Neural cell (in vitro differentiated cells): ENCODE measurements around the gene DHRS3. TPM values are rescaled to one million over a fixed set of nuclear protein-coding genes. Genes with fewer than 3 reads are reported as not detected.

Experiments used
- H2AFZ ChIP-seq: fragments of 200-600, 300-800 bp; sonication (generic), shearing (Covaris generic); 2 replicates; pipeline ENCODE4 v1.6.0; 2014; ENCODE audit warnings: low read depth, mild to moderate bottlenecking, antibody characterized with exemption, low read length, moderate library complexity
- H3F3A ChIP-seq: fragments of 200-600 bp; shearing (Covaris generic); 2 replicates; pipeline ENCODE4 v1.6.1; 2016; ENCODE audit warnings: mild to moderate bottlenecking, moderate library complexity, mixed read lengths, antibody characterized with exemption, low read length; ENCODE audit not compliant: insufficient read depth, poor library complexity, severe bottlenecking
- H3K27ac ChIP-seq: fragments of 200-600, 300-800 bp; sonication (generic), shearing (Covaris generic); 2 replicates; pipeline ENCODE4 v1.5.1; 2014; ENCODE audit warnings: mild to moderate bottlenecking, low read length, moderate library complexity
- H3K27me3 ChIP-seq: fragments of 300-800, 200-600 bp; sonication (generic), shearing (Covaris generic); 2 replicates; pipeline ENCODE4 v1.6.0; 2014; ENCODE audit warnings: mild to moderate bottlenecking, low read depth, low read length, moderate library complexity; ENCODE audit not compliant: insufficient read depth
- H3K36me3 ChIP-seq: fragments of 300-800, 200-600 bp; sonication (generic), shearing (Covaris generic); 2 replicates; pipeline ENCODE4 v1.5.1; 2014; ENCODE audit warnings: mild to moderate bottlenecking, antibody characterized with exemption, low read length, moderate library complexity; ENCODE audit not compliant: insufficient read depth
- H3K4me2 ChIP-seq: fragments of 300-800, 200-600 bp; sonication (generic), shearing (Covaris generic); 2 replicates; pipeline ENCODE4 v1.6.0; 2014; ENCODE audit warnings: mild to moderate bottlenecking, low read length
- H3K4me3 ChIP-seq: fragments of 300-800, 200-600 bp; sonication (generic), shearing (Covaris generic); 2 replicates; pipeline ENCODE4 v1.5.1; 2014; ENCODE audit warnings: mild to moderate bottlenecking, low read length, moderate library complexity
- H3K79me2 ChIP-seq: fragments of 200-600 bp; shearing (Covaris generic); replicated peaks from 2 replicates; pipeline ENCODE4 v1.6.0; 2014; ENCODE audit warnings: mild to moderate bottlenecking, low read length, moderate library complexity; ENCODE audit not compliant: insufficient read depth
- H3K9ac ChIP-seq: fragments of 300-800, 200-600 bp; sonication (generic), shearing (Covaris generic); 2 replicates; pipeline ENCODE4 v1.6.1; 2016; ENCODE audit warnings: mild to moderate bottlenecking, low read length, mixed read lengths
- H3K9me2 ChIP-seq: fragments of 200-600 bp; shearing (Covaris generic); 2 replicates; pipeline ENCODE4 v1.6.1; 2016; ENCODE audit warnings: mild to moderate bottlenecking, low read length, mixed read lengths; ENCODE audit not compliant: insufficient read depth
- H3K9me3 ChIP-seq: fragments of 200-600, 300-800 bp; sonication (generic), shearing (Covaris generic); 2 replicates; pipeline ENCODE4 v1.6.1; 2016; ENCODE audit warnings: mild to moderate bottlenecking, mixed run types, low read length, moderate library complexity, mixed read lengths
- H4K20me1 ChIP-seq: fragments of 200-600 bp; shearing (Covaris generic); 2 replicates; pipeline ENCODE4 v1.6.1; 2016; ENCODE audit warnings: mild to moderate bottlenecking, mixed run types; ENCODE audit not compliant: insufficient read depth
- EP300 ChIP-seq: fragments of 450-650 bp; conservative IDR thresholded peaks from 2 replicates; pipeline ENCODE4 v1.6.1; 2014; ENCODE audit warnings: antibody characterized with exemption, mild to moderate bottlenecking, moderate library complexity; ENCODE audit not compliant: poor library complexity, severe bottlenecking
- EZH2 ChIP-seq: fragments of 200-600, 300-800 bp; shearing (Covaris generic), sonication (generic); IDR thresholded peaks from 2 replicates; pipeline ENCODE4 v1.6.1; 2014; ENCODE audit warnings: antibody characterized with exemption, low read length, borderline replicate concordance, mild to moderate bottlenecking; ENCODE audit not compliant: insufficient read depth, poor library complexity, severe bottlenecking
- MXI1 ChIP-seq: fragments of 450-650 bp; conservative IDR thresholded peaks from 2 replicates; pipeline ENCODE4 v1.6.1; 2014; ENCODE audit warnings: antibody characterized with exemption, mild to moderate bottlenecking; ENCODE audit not compliant: poor library complexity, severe bottlenecking
- POLR2AphosphoS5 ChIP-seq: IDR thresholded peaks from 2 replicates; pipeline ENCODE4 v1.6.1; 2012
- RAD21 ChIP-seq: fragments of 450-650 bp; conservative IDR thresholded peaks from 2 replicates; pipeline ENCODE4 v1.6.1; 2014; ENCODE audit warnings: antibody characterized with exemption, mild to moderate bottlenecking, moderate library complexity
- SMC3 ChIP-seq: fragments of 450-650 bp; conservative IDR thresholded peaks from 2 replicates; pipeline ENCODE4 v1.6.1; 2014; ENCODE audit warnings: antibody characterized with exemption, mild to moderate bottlenecking, moderate library complexity; ENCODE audit not compliant: poor library complexity
- TAF1 ChIP-seq: IDR thresholded peaks from 2 replicates; pipeline ENCODE4 v1.6.1; 2012; ENCODE audit warnings: low read depth
- polyA plus RNA-seq: library from polyadenylated mRNA; depleted of rRNA; stranded (reverse); fragments of >200 nt; gene quantifications from 2 replicates; pipeline ENCODE4 v1.2.3, GENCODE V29; 2014
- TF ChIP-seq, protein P1 (sequence below): IDR thresholded peaks from 2 replicates; pipeline ENCODE4 v1.6.1; 2012; ENCODE audit warnings: borderline replicate concordance
- TF ChIP-seq, protein P2 (sequence below): fragments of 450-650 bp; IDR thresholded peaks from 2 replicates; pipeline ENCODE4 v1.5.1; 2014; ENCODE audit warnings: antibody characterized with exemption, mild to moderate bottlenecking, moderate library complexity; ENCODE audit not compliant: poor library complexity, severe bottlenecking

Gene DHRS3
- polyA plus RNA-seq, 1 donor from 2014 or later, result 0.22 TPM

- H3K4me2 ChIP-seq, result no peak overlapping the region
- no peak overlapping the region for H3K27ac ChIP-seq
- H3K4me3 ChIP-seq, result no peak overlapping the region
- no peaks in the 10 kb centered on the region for H3K79me2 ChIP-seq
- H3K9me2 ChIP-seq, result no peaks in the 10 kb centered on the region
- H4K20me1 ChIP-seq, result no peaks in the 10 kb centered on the region
- no peaks in the 10 kb centered on the region for H3K36me3 ChIP-seq
- H2AFZ ChIP-seq, result no peak overlapping the region
- H3F3A ChIP-seq, result no peaks in the 10 kb centered on the region
- TF ChIP-seq, protein P1, sequence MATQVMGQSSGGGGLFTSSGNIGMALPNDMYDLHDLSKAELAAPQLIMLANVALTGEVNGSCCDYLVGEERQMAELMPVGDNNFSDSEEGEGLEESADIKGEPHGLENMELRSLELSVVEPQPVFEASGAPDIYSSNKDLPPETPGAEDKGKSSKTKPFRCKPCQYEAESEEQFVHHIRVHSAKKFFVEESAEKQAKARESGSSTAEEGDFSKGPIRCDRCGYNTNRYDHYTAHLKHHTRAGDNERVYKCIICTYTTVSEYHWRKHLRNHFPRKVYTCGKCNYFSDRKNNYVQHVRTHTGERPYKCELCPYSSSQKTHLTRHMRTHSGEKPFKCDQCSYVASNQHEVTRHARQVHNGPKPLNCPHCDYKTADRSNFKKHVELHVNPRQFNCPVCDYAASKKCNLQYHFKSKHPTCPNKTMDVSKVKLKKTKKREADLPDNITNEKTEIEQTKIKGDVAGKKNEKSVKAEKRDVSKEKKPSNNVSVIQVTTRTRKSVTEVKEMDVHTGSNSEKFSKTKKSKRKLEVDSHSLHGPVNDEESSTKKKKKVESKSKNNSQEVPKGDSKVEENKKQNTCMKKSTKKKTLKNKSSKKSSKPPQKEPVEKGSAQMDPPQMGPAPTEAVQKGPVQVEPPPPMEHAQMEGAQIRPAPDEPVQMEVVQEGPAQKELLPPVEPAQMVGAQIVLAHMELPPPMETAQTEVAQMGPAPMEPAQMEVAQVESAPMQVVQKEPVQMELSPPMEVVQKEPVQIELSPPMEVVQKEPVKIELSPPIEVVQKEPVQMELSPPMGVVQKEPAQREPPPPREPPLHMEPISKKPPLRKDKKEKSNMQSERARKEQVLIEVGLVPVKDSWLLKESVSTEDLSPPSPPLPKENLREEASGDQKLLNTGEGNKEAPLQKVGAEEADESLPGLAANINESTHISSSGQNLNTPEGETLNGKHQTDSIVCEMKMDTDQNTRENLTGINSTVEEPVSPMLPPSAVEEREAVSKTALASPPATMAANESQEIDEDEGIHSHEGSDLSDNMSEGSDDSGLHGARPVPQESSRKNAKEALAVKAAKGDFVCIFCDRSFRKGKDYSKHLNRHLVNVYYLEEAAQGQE, result no peak
- TF ChIP-seq TAF1 (no peak), EP300 (no peak), POLR2AphosphoS5 (no peak), SMC3 (no peak), MXI1 (no peak), EZH2 (no peak), RAD21 (no peak)
- TF ChIP-seq, protein P2, sequence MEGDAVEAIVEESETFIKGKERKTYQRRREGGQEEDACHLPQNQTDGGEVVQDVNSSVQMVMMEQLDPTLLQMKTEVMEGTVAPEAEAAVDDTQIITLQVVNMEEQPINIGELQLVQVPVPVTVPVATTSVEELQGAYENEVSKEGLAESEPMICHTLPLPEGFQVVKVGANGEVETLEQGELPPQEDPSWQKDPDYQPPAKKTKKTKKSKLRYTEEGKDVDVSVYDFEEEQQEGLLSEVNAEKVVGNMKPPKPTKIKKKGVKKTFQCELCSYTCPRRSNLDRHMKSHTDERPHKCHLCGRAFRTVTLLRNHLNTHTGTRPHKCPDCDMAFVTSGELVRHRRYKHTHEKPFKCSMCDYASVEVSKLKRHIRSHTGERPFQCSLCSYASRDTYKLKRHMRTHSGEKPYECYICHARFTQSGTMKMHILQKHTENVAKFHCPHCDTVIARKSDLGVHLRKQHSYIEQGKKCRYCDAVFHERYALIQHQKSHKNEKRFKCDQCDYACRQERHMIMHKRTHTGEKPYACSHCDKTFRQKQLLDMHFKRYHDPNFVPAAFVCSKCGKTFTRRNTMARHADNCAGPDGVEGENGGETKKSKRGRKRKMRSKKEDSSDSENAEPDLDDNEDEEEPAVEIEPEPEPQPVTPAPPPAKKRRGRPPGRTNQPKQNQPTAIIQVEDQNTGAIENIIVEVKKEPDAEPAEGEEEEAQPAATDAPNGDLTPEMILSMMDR, result no peak
- no peaks in the 10 kb centered on the region for H3K27me3 ChIP-seq
- H3K9ac ChIP-seq, result no peak overlapping the region
- no peaks in the 10 kb centered on the region for H3K9me3 ChIP-seq
These were observed 29.9 kb downstream of the DHRS3 start for GRCh38 chr1:12587981-12588640.

GRCh38 chr1:12585951-12586942 is 31.8 kb downstream of the DHRS3 start:
- no peak overlapping the region for H2AFZ ChIP-seq
- no peaks in the 10 kb centered on the region for H3K9me2 ChIP-seq
- no peaks in the 10 kb centered on the region for H3K36me3 ChIP-seq
- no peaks in the 10 kb centered on the region for H3K27me3 ChIP-seq
- no peaks in the 10 kb centered on the region for H3K9me3 ChIP-seq
- H4K20me1 ChIP-seq, result no peaks in the 10 kb centered on the region
- H3K4me2 ChIP-seq, result no peak overlapping the region
- H3K79me2 ChIP-seq, result no peaks in the 10 kb centered on the region
- H3K9ac ChIP-seq, result no peak overlapping the region
- H3K27ac ChIP-seq, result no peak overlapping the region
- no peaks in the 10 kb centered on the region for H3F3A ChIP-seq
- no peak for TF ChIP-seq RAD21
- TF ChIP-seq TAF1, result no peak
- no peak for TF ChIP-seq EP300
- no peak for TF ChIP-seq POLR2AphosphoS5
- TF ChIP-seq, protein P2, result no peak
- TF ChIP-seq, protein P1, result no peak
- no peak for TF ChIP-seq SMC3
- TF ChIP-seq MXI1, result no peak
- TF ChIP-seq EZH2, result no peak
- H3K4me3 ChIP-seq, result no peak overlapping the region
